GM23248 (cell line): ENCODE measurements around the gene FBXW8. TPM values are rescaled to one million over a fixed set of nuclear protein-coding genes. Genes with fewer than 3 reads are reported as not detected.

Source experiments
- DNase-seq: peaks from one replicate; pipeline ENCODE4 v3.0.0-alpha.2; 2015
- H2AFZ ChIP-seq: fragments of 200-600 bp; sonication (generic); 2 replicates; pipeline ENCODE4 v1.6.1; 2016; ENCODE audit warnings: antibody characterized with exemption
- H3F3A ChIP-seq: fragments of 200-600 bp; sonication (generic); 2 replicates; pipeline ENCODE4 v1.6.1; 2016; ENCODE audit warnings: mild to moderate bottlenecking, antibody characterized with exemption, mixed run types; ENCODE audit not compliant: insufficient read depth
- H3K27ac ChIP-seq: fragments of 200-600 bp; sonication (generic); 2 replicates; pipeline ENCODE4 v1.5.1; 2016; ENCODE audit warnings: mild to moderate bottlenecking
- H3K27me3 ChIP-seq: fragments of 200-600 bp; sonication (generic); replicated peaks from 2 replicates; pipeline ENCODE4 v1.6.1; 2016; ENCODE audit warnings: mild to moderate bottlenecking; ENCODE audit not compliant: insufficient read depth
- H3K36me3 ChIP-seq: fragments of 200-600 bp; sonication (generic); 2 replicates; pipeline ENCODE4 v1.6.1; 2016; ENCODE audit warnings: low read depth, mild to moderate bottlenecking
- H3K4me1 ChIP-seq: fragments of 200-600 bp; sonication (generic); 2 replicates; pipeline ENCODE4 v1.6.1; 2016; ENCODE audit warnings: mild to moderate bottlenecking; ENCODE audit not compliant: insufficient read depth
- H3K4me2 ChIP-seq: fragments of 200-600 bp; sonication (generic); one replicate; pipeline ENCODE4 v1.6.1; 2016; ENCODE audit warnings: mild to moderate bottlenecking; ENCODE audit not compliant: unreplicated experiment
- H3K4me3 ChIP-seq: fragments of 200-600 bp; sonication (generic); 2 replicates; pipeline ENCODE4 v1.5.1; 2016; ENCODE audit warnings: mild to moderate bottlenecking
- H3K79me2 ChIP-seq: fragments of 200-600 bp; sonication (generic); 2 replicates; pipeline ENCODE4 v1.6.1; 2016; ENCODE audit warnings: mild to moderate bottlenecking; ENCODE audit not compliant: insufficient read depth
- H3K9ac ChIP-seq: fragments of 200-600 bp; sonication (generic); 2 replicates; pipeline ENCODE4 v1.6.1; 2016; ENCODE audit warnings: mild to moderate bottlenecking
- H3K9me2 ChIP-seq: fragments of 200-600 bp; sonication (generic); 2 replicates; pipeline ENCODE4 v1.6.1; 2016; ENCODE audit warnings: mixed run types, mild to moderate bottlenecking, moderate library complexity; ENCODE audit not compliant: insufficient read depth
- H3K9me3 ChIP-seq: fragments of 200-600 bp; sonication (generic); one replicate; pipeline ENCODE4 v1.6.1; 2017; ENCODE audit warnings: low read depth
- H4K20me1 ChIP-seq: fragments of 200-600 bp; sonication (generic); 2 replicates; pipeline ENCODE4 v1.6.0; 2016; ENCODE audit not compliant: insufficient read depth
- EZH2 ChIP-seq: fragments of 200-600 bp; sonication (generic); IDR thresholded peaks from 2 replicates; pipeline ENCODE4 v1.6.1; 2018; ENCODE audit warnings: antibody characterized with exemption, mild to moderate bottlenecking; ENCODE audit not compliant: insufficient read depth, poor library complexity, severe bottlenecking
- EZH2phosphoT487 ChIP-seq: fragments of 200-600 bp; sonication (generic); IDR thresholded peaks from 2 replicates; pipeline ENCODE4 v1.6.1; 2018; ENCODE audit warnings: antibody characterized with exemption, moderate library complexity, mild to moderate bottlenecking, low read depth; ENCODE audit not compliant: insufficient read depth
- WGBS, 2 experiments: methylation state at CpG; one replicate each; pipeline ENCODE4 v1.1.6; 2015 to 2017; ENCODE audit warnings: low lambda C conversion rate in 2 of 2, low coverage in 1 of 2; ENCODE audit errors: missing lambda C conversion rate in 2 of 2; 5-methylcytosine and 5-hydroxymethylcytosine counted together
- in situ Hi-C: fragments of 300-500 bp; cut with MboI; formaldehyde crosslinking; loops from 2 replicates; pipeline ENCODE4 v1.15.0; 2020
- polyA plus RNA-seq: library from polyadenylated mRNA; unstranded; fragments of >200 nt; fragmentation: Nextera tagmentation; extraction: Ambion mirVana; gene quantifications from 2 replicates; pipeline ENCODE4 v1.2.1, GENCODE V29; 2016
- total RNA-seq: library from RNA; depleted of rRNA; stranded (reverse); fragments of >200 nt; shearing (Covaris generic); gene quantifications from 2 replicates; pipeline ENCODE4 v1.2.3, GENCODE V29; 2014; rRNA removed

FBXW8 gene, protein sequence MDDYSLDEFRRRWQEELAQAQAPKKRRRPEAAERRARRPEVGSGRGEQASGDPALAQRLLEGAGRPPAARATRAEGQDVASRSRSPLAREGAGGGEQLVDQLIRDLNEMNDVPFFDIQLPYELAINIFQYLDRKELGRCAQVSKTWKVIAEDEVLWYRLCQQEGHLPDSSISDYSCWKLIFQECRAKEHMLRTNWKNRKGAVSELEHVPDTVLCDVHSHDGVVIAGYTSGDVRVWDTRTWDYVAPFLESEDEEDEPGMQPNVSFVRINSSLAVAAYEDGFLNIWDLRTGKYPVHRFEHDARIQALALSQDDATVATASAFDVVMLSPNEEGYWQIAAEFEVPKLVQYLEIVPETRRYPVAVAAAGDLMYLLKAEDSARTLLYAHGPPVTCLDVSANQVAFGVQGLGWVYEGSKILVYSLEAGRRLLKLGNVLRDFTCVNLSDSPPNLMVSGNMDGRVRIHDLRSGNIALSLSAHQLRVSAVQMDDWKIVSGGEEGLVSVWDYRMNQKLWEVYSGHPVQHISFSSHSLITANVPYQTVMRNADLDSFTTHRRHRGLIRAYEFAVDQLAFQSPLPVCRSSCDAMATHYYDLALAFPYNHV
- 23.1 and 27.7 TPM in 2 replicates for total RNA-seq
- 11.0 and 12.7 TPM in 2 replicates for polyA plus RNA-seq

DNA sequence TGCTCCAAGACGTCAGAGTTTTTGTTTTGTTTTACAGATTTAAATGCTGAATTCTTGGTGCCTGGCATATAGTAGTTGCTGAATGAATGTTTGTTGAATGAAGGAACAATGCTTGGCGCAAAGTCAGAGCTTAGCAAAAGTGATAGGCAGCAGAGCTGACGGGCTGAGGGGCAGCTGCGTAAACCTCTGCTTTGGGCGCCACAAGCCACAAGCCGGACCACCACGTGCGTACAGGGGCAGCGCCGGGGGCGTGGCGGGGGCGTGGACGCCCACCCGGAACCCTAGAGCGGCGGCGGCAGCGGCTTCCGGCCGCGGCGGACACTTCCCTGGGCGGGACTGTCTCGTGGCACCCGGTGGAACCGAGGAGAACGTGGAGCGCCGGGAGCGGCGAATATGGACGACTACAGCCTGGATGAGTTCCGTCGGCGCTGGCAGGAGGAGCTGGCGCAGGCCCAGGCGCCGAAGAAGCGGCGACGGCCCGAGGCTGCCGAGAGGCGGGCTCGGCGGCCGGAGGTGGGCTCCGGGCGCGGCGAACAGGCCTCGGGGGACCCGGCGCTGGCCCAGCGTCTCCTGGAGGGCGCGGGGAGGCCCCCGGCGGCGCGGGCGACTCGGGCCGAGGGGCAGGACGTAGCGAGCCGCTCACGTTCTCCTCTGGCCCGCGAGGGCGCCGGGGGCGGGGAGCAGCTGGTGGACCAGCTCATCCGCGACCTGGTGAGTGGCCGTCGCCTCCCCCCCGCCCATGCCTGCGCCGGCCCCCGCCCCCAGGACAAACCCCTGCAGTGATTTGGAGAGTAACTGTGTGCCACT is at the start of gene FBXW8:
TSS of gene FBXW8 (plus strand) at position 306 of the 807 bp plus-strand sequence. CDS start at position 394, 88 bp downstream.
- H3K4me3 ChIP-seq, result peak within 1 kb of the TSS; percentile 76
- peak within 1 kb of the TSS; percentile 89 for H2AFZ ChIP-seq
- H3K79me2 ChIP-seq, result peaks cover 62% of the 10 kb centered on the region
- H3K9me3 ChIP-seq, result no peaks in the 10 kb centered on the region
- H3K9me2 ChIP-seq, result no peaks in the 10 kb centered on the region
- H3K9ac ChIP-seq, result peak within 1 kb of the TSS; percentile 96
- peak; percentile 87 for DNase-seq
- 1 to 2% methylated on average over 28 to 48 of the region's 82 CpGs for WGBS, 2 experiments
- H3K27me3 ChIP-seq, result no peaks in the 10 kb centered on the region
- peak within 1 kb of the TSS; percentile 88 for H3K27ac ChIP-seq
- H3K4me2 ChIP-seq, result peak within 1 kb of the TSS; percentile 85
- in situ Hi-C loops, result no loop called here
- H3F3A ChIP-seq, result peaks cover 10% of the 10 kb centered on the region
- H3K36me3 ChIP-seq, result no peaks in the 10 kb centered on the region
- H3K4me1 ChIP-seq, result 0 out of 2 replicates have a peak, but pooled peaks cover 15% of the 10 kb centered on the region
- TF ChIP-seq EZH2phosphoT487 (no peak), EZH2 (no peak)
- H4K20me1 ChIP-seq, result no peaks in the 10 kb centered on the region

DNA sequence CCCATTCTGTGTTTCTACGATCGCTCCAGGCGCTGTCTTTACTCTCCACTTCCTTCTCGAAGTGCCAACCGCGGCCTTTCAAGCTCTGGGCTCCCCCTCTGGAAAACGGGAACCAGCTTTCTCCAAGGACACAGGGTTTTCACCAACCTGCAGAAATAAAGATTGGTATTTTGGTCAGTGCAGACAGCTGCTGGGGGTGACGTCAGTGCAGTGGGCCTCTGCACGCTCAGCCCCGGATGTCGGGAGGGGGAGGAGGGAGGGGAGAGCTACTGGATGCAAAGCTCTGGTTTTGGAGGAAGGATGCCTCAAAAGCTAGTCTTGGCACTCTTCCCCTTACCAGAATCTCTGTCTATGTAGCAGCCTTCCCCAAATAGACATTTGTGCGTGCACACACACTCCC is 49.4 kb upstream of the FBXW8 start:
- peak; percentile 78 for DNase-seq
- 10 to 12% methylated on average over 11 to 12 of the region's 12 CpGs for WGBS, 2 experiments
- H3K4me1 ChIP-seq, result peaks cover 17% of the 10 kb centered on the region
- H3F3A ChIP-seq, result peaks cover 6% of the 10 kb centered on the region; the same call in 1 of the 2 replicates
- H3K27me3 ChIP-seq, result peaks cover 10% of the 10 kb centered on the region
- H3K79me2 ChIP-seq, result no peaks in the 10 kb centered on the region
- no peak for TF ChIP-seq EZH2phosphoT487
- no peak for TF ChIP-seq EZH2
- no peaks in the 10 kb centered on the region for H4K20me1 ChIP-seq
- in situ Hi-C loops, result no loop called here
- H3K9ac ChIP-seq, result no peak overlapping the region
- H3K36me3 ChIP-seq, result no peaks in the 10 kb centered on the region
- H3K9me3 ChIP-seq, result no peaks in the 10 kb centered on the region
- no peaks in the 10 kb centered on the region for H3K9me2 ChIP-seq
- no peak overlapping the region for H3K27ac ChIP-seq
- no peak overlapping the region for H3K4me3 ChIP-seq
- H3K4me2 ChIP-seq, result peak overlapping the region; percentile 48
- no peak overlapping the region; the same call in 1 of the 2 replicates for H2AFZ ChIP-seq

DNA sequence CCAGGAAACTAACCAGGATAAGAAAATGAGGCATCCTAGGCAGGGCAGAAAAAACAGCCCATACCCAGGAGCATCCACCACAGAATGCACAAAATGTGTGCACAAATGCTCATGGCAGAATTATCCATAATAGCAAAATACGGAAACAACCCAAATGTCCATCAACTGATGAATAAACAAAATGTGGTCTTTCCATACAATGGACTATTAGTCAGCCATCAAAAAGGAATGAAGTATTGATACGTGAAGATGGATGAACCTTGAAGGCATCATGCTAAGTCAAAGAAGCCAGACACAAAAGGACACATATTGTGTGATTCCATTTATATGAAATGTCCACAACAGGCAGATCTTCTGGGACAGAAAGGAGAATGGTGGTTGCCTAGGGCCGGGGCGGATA is 48.6 kb upstream of the FBXW8 start:
- Histone ChIP-seq H3K4me1 (peaks cover 17% of the 10 kb centered on the region), H3K79me2 (no peaks in the 10 kb centered on the region), H4K20me1 (no peaks in the 10 kb centered on the region), H3K9ac (no peak overlapping the region), H2AFZ (no peak overlapping the region), H3K27me3 (peaks cover 10% of the 10 kb centered on the region), H3K36me3 (no peaks in the 10 kb centered on the region), H3K4me3 (no peak overlapping the region), H3K4me2 (no peak overlapping the region), H3K9me3 (no peaks in the 10 kb centered on the region), H3K27ac (no peak overlapping the region), H3F3A (peaks cover 6% of the 10 kb centered on the region; the same call in 1 of the 2 replicates), H3K9me2 (no peaks in the 10 kb centered on the region)
- no peak for DNase-seq
- in situ Hi-C loops, result no loop called here
- TF ChIP-seq EZH2phosphoT487 (no peak), EZH2 (no peak)
- WGBS, 2 experiments, result 91 to 93% methylated on average over 4 of the region's 4 CpGs

DNA sequence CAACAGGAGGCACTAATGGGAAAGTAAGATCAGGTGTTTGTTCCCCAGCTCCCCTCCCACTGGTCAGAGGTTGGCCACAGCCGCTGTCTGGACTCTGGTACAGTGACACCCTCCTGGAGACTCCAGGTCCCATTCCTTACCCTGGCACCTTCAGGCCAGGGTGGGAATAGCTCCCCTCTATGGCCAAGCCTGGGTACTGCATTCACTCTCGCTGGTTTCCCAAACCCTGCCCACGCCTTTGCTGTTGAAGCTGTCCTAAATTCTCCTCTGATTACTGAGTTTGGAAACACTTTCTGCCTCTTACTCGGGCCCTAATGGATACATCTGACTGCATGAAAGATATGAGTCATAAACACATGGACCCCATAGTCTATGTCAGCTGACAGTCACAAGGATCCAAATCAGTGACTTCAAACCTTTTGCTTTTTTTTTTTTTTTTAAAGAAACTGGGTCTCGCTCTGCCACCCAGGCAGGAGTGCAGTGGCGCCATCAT is 47.4 kb upstream of the FBXW8 start:
- DNase-seq, result peak; percentile 67
- no peaks in the 10 kb centered on the region for H4K20me1 ChIP-seq
- no peaks in the 10 kb centered on the region for H3K36me3 ChIP-seq
- in situ Hi-C loops, result no loop called here
- H2AFZ ChIP-seq, result no peak overlapping the region
- no peaks in the 10 kb centered on the region for H3K9me2 ChIP-seq
- WGBS, 2 experiments, result 29 to 37% methylated on average over 6 of the region's 6 CpGs
- H3K9ac ChIP-seq, result no peak overlapping the region
- no peaks in the 10 kb centered on the region for H3K79me2 ChIP-seq
- TF ChIP-seq EZH2phosphoT487, result no peak
- no peak for TF ChIP-seq EZH2
- H3K4me1 ChIP-seq, result peaks cover 17% of the 10 kb centered on the region
- H3K27me3 ChIP-seq, result peaks cover 10% of the 10 kb centered on the region
- H3K27ac ChIP-seq, result no peak overlapping the region
- H3K4me2 ChIP-seq, result no peak overlapping the region
- H3K9me3 ChIP-seq, result no peaks in the 10 kb centered on the region
- peaks cover 6% of the 10 kb centered on the region; the same call in 1 of the 2 replicates for H3F3A ChIP-seq
- H3K4me3 ChIP-seq, result no peak overlapping the region
